Erythroblast (primary cell): ENCODE results near the gene HPX.
A peak's percentile ranks its signal among the peaks of the same experiment; 100 is the strongest.

Experiments used
- DNase-seq, 2 experiments: peaks; one replicate each; lab custom pipeline; 2025; lab: John Stamatoyannopoulos, UW
- GATA1 ChIP-seq: IDR thresholded peaks from 2 replicates; pipeline ENCODE4 v1.6.1; 2011; ENCODE audit warnings: low read depth, mild to moderate bottlenecking, control low read depth, low read length, moderate library complexity
- POLR2A ChIP-seq: IDR thresholded peaks from 2 replicates; pipeline ENCODE4 v1.6.1; 2011; ENCODE audit warnings: mild to moderate bottlenecking, low read length

HPX gene, protein sequence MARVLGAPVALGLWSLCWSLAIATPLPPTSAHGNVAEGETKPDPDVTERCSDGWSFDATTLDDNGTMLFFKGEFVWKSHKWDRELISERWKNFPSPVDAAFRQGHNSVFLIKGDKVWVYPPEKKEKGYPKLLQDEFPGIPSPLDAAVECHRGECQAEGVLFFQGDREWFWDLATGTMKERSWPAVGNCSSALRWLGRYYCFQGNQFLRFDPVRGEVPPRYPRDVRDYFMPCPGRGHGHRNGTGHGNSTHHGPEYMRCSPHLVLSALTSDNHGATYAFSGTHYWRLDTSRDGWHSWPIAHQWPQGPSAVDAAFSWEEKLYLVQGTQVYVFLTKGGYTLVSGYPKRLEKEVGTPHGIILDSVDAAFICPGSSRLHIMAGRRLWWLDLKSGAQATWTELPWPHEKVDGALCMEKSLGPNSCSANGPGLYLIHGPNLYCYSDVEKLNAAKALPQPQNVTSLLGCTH

DNA sequence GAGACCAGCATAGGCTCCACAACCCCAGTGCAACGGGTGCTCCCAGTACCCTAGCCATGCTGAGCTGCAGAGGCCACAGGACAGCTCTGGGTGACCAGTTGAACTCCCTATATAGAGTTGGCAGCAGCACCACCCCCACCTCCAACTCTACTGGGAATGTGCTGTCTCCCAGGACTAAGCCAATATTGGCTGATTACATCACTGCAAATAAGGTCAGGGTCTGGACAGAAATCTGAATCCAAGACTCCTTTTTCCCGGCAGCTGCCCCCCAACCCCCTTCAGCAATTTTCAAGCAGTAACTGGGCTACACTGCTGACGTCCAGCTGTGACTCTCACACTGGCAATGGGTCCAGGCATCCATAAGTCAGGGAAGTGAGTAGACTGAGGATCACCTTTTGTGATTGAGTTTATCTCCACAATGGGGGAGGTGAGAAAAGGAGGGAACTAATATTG is at the start of gene HPX:
TSS of gene HPX (minus strand) at position 82 of the 453 bp plus-strand sequence. CDS start at position 58, 24 bp downstream.
- no peak for DNase-seq
- TF ChIP-seq POLR2A (no peak), GATA1 (no peak)

DNA sequence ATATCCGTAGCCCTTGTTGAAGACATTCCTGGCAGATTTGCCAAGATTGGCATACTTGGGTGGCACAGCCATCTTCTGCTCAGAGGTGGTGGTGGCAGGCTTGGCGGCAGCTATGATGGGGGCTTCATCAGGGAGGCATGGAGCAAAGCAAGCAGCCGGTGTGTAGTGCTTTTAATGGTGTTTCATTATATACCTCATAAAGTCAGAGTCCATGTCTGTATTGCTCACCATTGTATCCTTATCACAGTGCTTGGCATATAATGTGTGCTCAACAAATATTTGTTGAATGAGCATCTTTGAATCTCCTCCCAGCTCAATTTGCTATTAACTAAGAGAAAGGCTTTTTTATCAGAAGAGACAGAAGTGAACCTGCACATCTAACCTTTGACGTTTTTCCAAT is 48.5 kb upstream of the HPX start:
- TF ChIP-seq POLR2A (no peak), GATA1 (no peak)
- DNase-seq, result no peak

DNA sequence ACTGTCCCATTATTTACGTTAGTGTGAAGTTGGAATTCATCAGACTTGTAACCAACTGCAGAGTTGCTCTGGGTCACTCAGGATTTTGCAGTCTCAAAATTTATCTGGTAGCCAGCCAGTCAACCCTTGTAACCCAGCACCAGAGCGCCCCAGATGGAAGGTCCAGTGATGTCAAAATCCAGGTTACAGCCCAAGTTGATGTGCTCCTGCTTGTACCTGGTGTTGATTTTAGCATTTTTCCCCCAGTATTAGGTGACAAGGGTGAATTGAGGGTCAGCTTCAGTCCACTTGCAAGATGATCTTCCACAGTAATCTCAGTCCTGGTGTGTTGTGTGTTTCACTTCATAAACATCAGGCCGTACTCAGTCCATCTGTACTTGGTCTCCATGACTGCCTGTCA is 48.0 kb upstream of the HPX start:
- no peak for DNase-seq
- TF ChIP-seq GATA1 (no peak), POLR2A (no peak)

DNA sequence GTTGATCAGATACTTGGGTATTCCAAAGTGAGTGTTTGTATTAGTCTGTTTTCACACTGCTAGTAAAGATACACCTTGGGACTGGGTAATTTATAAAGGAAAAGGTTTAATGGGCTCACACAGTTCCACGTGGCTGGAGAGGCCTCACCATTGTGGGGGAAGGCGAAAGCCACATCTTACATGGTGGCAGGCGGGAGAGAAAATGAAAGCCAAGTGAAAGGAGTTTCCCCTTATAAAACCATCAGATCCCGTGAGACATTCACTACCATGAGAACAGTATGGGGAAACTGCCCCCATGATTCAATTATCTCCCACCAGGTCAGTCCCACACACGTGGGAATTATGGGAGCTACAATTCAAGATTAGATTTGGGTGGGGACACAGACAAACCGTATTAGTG is 47.6 kb upstream of the HPX start:
- DNase-seq, result no peak
- no peak for TF ChIP-seq GATA1
- TF ChIP-seq POLR2A, result no peak

DNA sequence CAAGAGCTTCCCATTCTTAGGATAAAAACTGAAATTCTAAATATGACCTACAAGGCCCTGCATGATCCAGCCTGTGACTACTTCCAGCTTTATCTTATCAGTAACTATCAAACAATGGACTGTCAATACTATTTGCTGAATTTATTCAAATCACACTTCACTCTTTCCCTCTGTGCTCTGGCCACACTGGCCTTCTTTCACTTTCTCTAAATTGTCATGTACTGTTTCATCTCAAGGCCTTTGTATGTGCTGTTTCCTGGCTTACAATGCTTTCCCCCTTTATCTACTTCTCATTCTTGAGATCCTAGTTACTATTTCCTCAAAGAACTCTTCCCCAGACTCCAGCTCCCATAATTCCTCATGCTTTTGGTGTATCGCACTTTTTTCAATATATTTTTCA is 46.2 kb upstream of the HPX start:
- DNase-seq, result no peak
- TF ChIP-seq GATA1 (no peak), POLR2A (no peak)

DNA sequence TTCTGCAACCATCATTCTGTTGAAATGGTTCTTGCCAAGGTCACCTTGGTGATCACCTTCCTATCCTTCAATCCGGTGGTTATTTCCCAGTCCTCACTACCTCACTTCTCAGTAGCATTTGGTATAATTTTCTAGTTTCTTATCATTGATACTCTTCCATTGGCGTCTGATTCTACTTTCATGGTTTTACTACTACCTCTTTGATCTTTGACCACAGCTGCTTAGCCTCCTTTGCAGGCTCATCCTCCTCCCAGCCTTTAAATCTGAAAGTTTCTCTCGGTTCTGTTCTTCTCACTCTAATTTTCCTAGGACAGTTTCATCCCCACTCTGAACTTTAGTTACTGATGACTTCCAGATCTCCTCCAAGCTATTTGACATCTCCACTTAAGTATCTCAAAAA is 45.5 kb upstream of the HPX start:
- no peak for TF ChIP-seq GATA1
- no peak for TF ChIP-seq POLR2A
- DNase-seq, result no peak

DNA sequence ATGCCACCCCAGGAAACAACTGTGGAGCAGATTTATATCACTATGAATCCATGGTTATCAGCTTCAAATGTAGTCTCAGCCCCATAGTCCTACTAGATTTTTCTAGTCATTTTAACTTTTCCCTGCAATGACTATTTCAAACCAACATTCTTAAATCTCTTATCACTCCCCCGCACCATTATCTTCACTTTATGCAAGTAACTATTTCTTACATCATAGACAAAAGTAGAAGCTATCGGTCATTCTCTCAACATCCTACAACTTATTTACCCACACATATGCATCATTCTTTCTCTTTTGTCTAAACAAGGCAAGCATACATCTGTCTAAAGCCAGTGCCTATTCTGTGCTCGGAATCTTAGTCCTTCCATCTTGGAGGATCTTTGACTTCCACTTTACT is 44.9 kb upstream of the HPX start:
- DNase-seq, result no peak
- no peak for TF ChIP-seq POLR2A
- TF ChIP-seq GATA1, result no peak

DNA sequence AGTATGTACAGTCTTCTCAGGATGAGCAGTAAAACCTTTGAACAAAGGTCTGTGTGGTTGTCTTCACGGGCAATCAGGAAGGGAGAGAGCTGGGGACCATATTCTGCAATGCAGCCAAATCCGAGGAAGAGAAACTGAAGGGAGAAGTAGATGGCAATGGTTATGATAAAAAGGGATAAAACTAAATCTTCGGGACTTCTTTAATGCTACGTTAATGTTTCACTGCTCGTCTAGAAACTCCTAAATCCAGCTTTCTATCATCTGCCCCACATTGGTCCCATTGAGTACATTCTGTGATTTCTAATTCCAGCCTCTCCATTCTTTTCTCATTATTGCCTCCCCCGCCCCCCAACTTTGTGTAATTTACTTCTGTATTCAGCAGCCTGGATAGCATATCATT is 42.2 kb upstream of the HPX start:
- no peak for DNase-seq
- no peak for TF ChIP-seq POLR2A
- TF ChIP-seq GATA1, result no peak

DNA sequence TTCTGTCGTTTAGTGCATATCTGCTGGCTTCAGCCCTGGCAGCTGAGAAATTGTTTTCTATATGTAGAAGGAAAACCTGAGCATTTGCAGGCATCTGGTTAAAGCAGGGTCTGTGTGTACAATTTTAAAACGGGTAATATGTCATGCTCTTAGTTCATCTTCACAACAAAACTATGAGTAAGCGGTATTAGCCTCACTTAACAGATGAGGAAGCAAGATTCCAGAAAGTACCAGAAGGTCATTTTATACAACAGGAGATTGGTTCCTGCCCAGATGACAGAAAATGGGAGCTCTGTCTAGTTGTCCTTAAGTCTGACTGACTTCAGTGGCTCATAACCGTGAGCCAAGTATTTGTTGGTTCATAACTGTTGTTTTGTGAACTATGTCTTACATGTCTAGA is 41.7 kb upstream of the HPX start:
- DNase-seq, result peak; percentile 27 to 43
- TF ChIP-seq GATA1 (no peak), POLR2A (no peak)

DNA sequence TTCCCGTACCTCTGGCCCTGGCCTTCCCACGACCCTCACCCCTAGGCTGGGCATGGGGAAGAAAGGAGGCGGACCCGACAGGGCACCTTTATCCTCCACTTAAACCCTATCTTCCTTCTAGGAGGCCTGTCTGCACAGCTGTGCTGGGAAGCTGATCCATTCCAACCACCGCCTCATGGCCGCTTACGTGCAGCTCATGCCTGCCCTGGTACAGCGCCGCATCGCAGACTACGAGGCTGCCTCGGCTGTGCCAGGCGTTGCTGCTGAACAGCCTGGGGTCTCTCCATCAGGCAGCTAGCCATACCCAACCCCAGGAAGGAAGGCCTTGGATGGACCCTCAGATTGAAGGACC is 41.1 kb upstream of the HPX start:
- TF ChIP-seq GATA1 (no peak), POLR2A (no peak)
- DNase-seq, result peak; percentile 60 to 69

DNA sequence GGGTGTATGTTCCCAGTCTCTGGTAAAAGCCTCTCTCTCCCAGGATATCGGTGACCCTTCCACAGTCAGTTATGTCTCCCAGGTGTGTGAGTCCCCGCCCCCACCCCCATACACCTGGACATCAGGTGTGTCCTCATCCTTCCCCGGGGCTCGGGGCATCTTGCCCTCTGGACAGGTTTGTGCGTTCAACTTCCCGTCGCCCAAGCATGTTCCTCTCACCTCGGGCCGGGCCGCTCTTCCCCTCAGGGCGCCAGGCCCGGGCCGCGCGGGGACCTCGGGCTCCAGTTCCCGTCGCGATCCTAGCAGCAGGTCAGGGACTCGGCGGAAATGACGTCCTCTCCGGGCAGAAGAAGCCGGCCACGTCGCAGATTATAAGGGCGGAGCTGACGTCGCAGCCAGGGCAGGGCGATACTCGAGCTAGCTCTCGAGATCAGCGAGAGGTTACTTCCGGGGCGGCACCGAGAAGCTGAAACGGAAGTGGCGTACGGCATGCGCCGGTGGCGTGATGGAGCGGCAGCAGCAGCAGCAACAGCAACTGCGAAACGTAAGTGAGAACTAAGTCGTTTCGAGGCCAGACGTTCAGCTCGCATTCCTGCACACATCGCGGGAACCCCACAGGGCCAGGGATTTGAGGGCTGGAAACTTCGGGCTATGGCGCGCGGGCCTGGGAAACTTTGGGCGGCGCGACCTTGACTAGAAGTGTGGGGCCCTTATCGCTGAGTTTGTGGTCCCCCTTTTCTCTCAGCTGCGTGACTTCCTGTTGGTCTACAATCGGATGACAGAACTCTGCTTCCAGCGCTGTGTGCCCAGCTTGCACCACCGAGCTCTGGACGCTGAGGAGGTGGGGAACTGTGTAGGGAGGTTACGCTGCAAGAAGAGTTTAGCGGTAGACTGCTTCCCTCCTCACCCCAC is 40.5 kb upstream of the HPX start, which contains the start of the genes ARFIP2 and TIMM10B:
TSS of gene ARFIP2 (minus strand) at position 320 of the 912 bp plus-strand sequence. CDS start 910 bp downstream, outside the sequence.
TSS of gene TIMM10B (plus strand) at position 490 of the 912 bp plus-strand sequence. CDS start at position 506, 16 bp downstream.
- TF ChIP-seq POLR2A, result peak; percentile 99
- no peak for TF ChIP-seq GATA1
- DNase-seq, result peak; percentile 99

DNA sequence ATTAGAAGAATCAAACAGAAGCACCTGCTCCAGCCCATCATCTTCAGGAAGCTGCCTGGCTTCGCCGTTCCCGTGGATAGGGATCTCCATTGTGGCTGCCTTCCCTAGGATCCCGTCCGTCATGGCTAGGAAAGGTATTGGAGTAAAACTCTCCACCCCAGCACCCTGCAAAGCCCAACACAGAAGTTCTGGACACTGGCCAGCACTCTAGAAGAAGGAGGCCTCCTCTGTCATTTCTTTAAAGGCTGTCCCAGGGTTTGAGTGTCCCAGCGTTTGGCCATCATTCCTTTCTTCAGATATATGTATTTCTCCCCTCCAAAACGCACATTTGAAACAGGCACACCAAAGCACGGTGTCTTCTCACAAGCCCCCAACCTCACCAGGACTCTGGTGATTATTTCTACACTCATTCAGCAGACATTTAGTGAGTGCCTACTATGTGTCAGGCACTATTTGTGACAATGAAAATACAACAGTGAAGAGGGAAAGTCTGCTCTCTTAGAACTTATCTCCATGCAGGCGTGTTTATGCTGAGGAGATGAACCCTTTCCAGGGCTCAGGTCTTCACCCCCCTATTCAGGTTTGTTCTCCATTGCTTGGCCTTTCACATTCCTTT is 39.6 kb upstream of the HPX start:
- peak in 1 of 2 experiments; percentile 48 for DNase-seq
- no peak for TF ChIP-seq POLR2A
- no peak for TF ChIP-seq GATA1

DNA sequence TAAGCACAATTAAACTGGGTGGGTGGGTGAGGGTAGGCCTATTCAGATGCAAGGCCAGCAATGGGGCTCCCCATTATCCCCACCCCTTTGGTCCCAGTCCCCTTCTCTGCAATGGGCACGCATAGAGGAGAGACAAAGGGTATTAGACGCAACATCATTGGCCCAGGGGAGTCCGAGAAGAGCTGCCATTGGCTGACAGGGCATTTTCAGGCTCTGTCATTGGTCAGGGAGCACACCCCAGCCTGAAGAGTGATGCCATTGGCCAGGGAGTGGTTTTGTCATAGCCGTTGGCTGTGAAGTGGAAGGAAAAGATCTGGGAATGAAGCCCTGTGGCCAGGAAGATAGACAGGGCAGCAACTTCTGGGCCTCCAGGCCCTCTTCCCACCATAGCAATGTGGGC is 35.8 kb upstream of the HPX start:
- no peak for DNase-seq
- no peak for TF ChIP-seq GATA1
- TF ChIP-seq POLR2A, result no peak
